ENCODE data around the gene HNRNPDL. TPM values are rescaled to one million over a fixed set of nuclear protein-coding genes. Genes with fewer than 3 reads are reported as not detected.

HNRNPDL gene
- polyA plus RNA-seq, 2 of the 4 experiments (the other 2 are of a cell fraction), result 321 to 397 TPM

DNA sequence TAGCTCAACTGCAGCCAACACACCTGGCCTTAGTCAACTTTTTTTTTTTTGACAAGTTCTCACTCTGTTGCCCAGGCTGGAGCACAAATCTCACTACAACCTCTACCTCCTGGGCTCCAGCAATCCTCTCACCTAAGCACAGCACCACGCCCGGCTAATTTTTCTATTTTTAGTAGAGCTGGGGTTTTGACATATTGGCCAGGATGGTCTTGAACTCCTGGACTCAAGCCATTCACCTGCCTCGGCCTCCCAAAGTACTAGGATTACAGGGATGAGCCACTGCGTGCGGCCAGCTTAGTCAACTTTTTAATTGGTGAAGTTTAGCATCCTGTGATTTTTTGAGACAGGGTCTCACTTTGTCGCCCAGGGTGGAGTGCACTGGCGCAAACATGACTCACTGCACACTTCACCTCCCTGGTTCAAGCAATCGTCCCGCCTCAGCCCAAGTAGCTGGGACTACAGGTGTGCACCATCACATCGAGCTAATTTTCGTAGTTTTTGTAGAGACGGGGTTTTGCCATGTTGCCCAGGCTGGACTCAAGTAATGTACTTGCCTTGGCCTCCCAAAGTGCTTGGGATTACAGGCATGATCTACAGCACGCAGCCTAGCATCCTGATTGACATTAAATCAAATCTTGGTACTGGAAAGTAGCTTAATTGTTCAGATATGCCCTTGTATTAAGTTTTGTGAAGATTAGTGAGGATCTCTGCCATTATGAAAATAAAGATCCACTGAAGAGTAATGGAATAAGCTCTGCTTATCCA lies 8.3 kb downstream of the HNRNPDL start:
- POLR2A ChIA-PET, result interaction anchor here (1.6 kb wide), 1 partner anchor 48 kb away, joined by 7 read pairs; the partner anchor contains the start of gene HNRNPD
- 84% methylated on average over 13 of the region's 13 CpGs for WGBS (ENCODE audit: missing lambda C conversion rate)

DNA sequence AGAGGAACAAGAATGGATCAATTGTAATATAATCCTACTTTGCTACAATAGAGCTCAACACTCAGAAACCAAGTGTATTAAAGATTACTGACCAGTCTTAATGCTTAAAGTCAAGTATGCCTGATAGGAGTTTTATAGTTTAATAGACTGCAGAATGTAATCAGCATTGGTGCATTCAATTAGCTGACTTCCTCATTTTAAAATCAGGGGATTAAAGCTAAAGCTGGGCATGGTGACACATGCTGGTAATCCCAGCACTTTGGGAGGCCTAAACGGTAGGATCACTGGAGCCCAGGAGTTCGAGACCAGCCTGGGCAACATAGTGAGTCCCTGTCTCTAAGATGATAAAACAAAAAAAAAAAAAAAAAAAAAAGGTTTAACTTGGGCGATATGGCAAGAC lies 10.8 kb downstream of the HNRNPDL start:
- CTCF ChIA-PET, result interaction anchor here (2.7 kb wide), 1 partner anchor 10 kb away, joined by 14 read pairs; no protein-coding TSS in a partner anchor
- 61% methylated on average over 3 of the region's 3 CpGs for WGBS (ENCODE audit: missing lambda C conversion rate)

More for the DNA sequence above, 8.3 kb downstream of the HNRNPDL start:
- CTCF ChIA-PET, result interaction anchor here (0.6 to 1.0 kb wide), 2 partner anchors 41 to 49 kb away, joined by 3 to 4 read pairs; no protein-coding TSS in a partner anchor
- H3K4me1 ChIP-seq, result peaks cover 38% of the 10 kb centered on the region
- no peaks in the 10 kb centered on the region for H3K9me3 ChIP-seq
- no peak overlapping the region for H3K4me2 ChIP-seq
- FAIRE-seq (no peak), DNase-seq (ENCODE audit: low read depth in 1 of 2, low spot score in 1 of 2) (no peak), ATAC-seq (peak; percentile 65 to 66)
- TF ChIP-seq RFX5 (IDR thresholded peaks at IDR 0.05) (no peak), JUNB (IDR thresholded peaks at IDR 0.05) (no peak), RNF2 (IDR thresholded peaks at IDR 0.05; ENCODE audit: borderline replicate concordance, low read depth) (no peak), RAD21 (conservative IDR thresholded peaks at IDR 0.05 in 1 of 2, IDR thresholded peaks at IDR 0.05 in 1 of 2) (no peak), FOSB (CRISPR knock-in tag; IDR thresholded peaks at IDR 0.05) (peak; percentile 34; the same call in 1 of the 2 replicates), POLR2AphosphoS2 (conservative IDR thresholded peaks at IDR 0.05; ENCODE audit: low read length) (0 out of 2 replicates have a peak, but pooled peaks have one; percentile 58), TP53 (CRISPR knock-in tag; IDR thresholded peaks at IDR 0.05) (0 out of 2 replicates have a peak, but pooled peaks have one; percentile 12)
- TF ChIP-seq, protein P1, sequence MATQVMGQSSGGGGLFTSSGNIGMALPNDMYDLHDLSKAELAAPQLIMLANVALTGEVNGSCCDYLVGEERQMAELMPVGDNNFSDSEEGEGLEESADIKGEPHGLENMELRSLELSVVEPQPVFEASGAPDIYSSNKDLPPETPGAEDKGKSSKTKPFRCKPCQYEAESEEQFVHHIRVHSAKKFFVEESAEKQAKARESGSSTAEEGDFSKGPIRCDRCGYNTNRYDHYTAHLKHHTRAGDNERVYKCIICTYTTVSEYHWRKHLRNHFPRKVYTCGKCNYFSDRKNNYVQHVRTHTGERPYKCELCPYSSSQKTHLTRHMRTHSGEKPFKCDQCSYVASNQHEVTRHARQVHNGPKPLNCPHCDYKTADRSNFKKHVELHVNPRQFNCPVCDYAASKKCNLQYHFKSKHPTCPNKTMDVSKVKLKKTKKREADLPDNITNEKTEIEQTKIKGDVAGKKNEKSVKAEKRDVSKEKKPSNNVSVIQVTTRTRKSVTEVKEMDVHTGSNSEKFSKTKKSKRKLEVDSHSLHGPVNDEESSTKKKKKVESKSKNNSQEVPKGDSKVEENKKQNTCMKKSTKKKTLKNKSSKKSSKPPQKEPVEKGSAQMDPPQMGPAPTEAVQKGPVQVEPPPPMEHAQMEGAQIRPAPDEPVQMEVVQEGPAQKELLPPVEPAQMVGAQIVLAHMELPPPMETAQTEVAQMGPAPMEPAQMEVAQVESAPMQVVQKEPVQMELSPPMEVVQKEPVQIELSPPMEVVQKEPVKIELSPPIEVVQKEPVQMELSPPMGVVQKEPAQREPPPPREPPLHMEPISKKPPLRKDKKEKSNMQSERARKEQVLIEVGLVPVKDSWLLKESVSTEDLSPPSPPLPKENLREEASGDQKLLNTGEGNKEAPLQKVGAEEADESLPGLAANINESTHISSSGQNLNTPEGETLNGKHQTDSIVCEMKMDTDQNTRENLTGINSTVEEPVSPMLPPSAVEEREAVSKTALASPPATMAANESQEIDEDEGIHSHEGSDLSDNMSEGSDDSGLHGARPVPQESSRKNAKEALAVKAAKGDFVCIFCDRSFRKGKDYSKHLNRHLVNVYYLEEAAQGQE (IDR thresholded peaks at IDR 0.05), result peak; percentile 21; the same call in 1 of the 2 replicates
- H3K4me3 ChIP-seq, result no peak overlapping the region
- no peak overlapping the region for H3K27ac ChIP-seq

More for the DNA sequence above, 10.8 kb downstream of the HNRNPDL start:
- POLR2A ChIA-PET, result interaction anchor here (0.6 to 1.8 kb wide), 2 partner anchors 10 to 461 kb away, joined by 3 to 9 read pairs; partner anchors contain the start of gene HNRNPDL
- ATAC-seq, result no peak
- H3K27ac ChIP-seq, result no peak overlapping the region
- TF ChIP-seq RARB (CRISPR knock-in tag; IDR thresholded peaks at IDR 0.05) (no peak), RAD21 (conservative IDR thresholded peaks at IDR 0.05 in 1 of 2, IDR thresholded peaks at IDR 0.05 in 1 of 2) (no peak), RNF2 (IDR thresholded peaks at IDR 0.05; ENCODE audit: borderline replicate concordance, low read depth) (no peak), CEBPB (IDR thresholded peaks at IDR 0.05) (no peak), PHF8 (IDR thresholded peaks at IDR 0.05; ENCODE audit: borderline replicate concordance, low read depth) (no peak), FOSB (CRISPR knock-in tag; IDR thresholded peaks at IDR 0.05) (no peak), SREBF2 (IDR thresholded peaks at IDR 0.05) (no peak), HDAC2 (IDR thresholded peaks at IDR 0.05) (no peak), EHF (CRISPR knock-in tag; IDR thresholded peaks at IDR 0.05) (no peak), POLR2A (IDR thresholded peaks at IDR 0.05; ENCODE audit: low read length) (no peak), EP300 (IDR thresholded peaks at IDR 0.05) (no peak), CBX8 (IDR thresholded peaks at IDR 0.05) (no peak), BHLHE40 (IDR thresholded peaks at IDR 0.05; ENCODE audit: low read depth, low read length) (no peak), HOXB13 (CRISPR knock-in tag; IDR thresholded peaks at IDR 0.05; ENCODE audit: low read depth) (no peak), JUNB (IDR thresholded peaks at IDR 0.05) (no peak), RCOR1 (IDR thresholded peaks at IDR 0.05; ENCODE audit: low read depth, low read length) (no peak), CHD2 (IDR thresholded peaks at IDR 0.05; ENCODE audit: low read length, partially characterized antibody) (no peak)
- TF ChIP-seq, protein P2, sequence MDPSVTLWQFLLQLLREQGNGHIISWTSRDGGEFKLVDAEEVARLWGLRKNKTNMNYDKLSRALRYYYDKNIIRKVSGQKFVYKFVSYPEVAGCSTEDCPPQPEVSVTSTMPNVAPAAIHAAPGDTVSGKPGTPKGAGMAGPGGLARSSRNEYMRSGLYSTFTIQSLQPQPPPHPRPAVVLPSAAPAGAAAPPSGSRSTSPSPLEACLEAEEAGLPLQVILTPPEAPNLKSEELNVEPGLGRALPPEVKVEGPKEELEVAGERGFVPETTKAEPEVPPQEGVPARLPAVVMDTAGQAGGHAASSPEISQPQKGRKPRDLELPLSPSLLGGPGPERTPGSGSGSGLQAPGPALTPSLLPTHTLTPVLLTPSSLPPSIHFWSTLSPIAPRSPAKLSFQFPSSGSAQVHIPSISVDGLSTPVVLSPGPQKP (IDR thresholded peaks at IDR 0.05; ENCODE audit: low read depth, low read length), result no peak
- TF ChIP-seq, protein P3, sequence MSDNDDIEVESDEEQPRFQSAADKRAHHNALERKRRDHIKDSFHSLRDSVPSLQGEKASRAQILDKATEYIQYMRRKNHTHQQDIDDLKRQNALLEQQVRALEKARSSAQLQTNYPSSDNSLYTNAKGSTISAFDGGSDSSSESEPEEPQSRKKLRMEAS (IDR thresholded peaks at IDR 0.05), result no peak
- no peak overlapping the region for H3K4me2 ChIP-seq
- peaks cover 13% of the 10 kb centered on the region for H3K4me1 ChIP-seq
- no peak overlapping the region for H3K4me3 ChIP-seq
- no peak for FAIRE-seq
- H3K9me3 ChIP-seq, result no peaks in the 10 kb centered on the region
- no peak for DNase-seq (ENCODE audit: low read depth in 1 of 2, low spot score in 1 of 2)
